Measurements from ENCODE around the gene COTL1. TPM values are rescaled to one million over a fixed set of nuclear protein-coding genes. Genes with fewer than 3 reads are reported as not detected.

Gene COTL1
- total and polyA plus RNA-seq, 9 donors, result 13.8 to 46.4 (median 29.3) TPM

- no peak for TF ChIP-seq POLR2A (IDR thresholded peaks at IDR 0.05)
- TF ChIP-seq CTCF (IDR thresholded peaks at IDR 0.05), result no peak
- TF ChIP-seq EP300 (IDR thresholded peaks at IDR 0.05), result no peak
- no peak for DNase-seq
- Histone ChIP-seq H3K27me3 (no peaks in the 10 kb centered on the region), H3K27ac (no peak overlapping the region), H3K4me1 (ENCODE audit: insufficient read depth) (peaks cover 18% of the 10 kb centered on the region), H3K4me3 (no peak overlapping the region), H3K36me3 (no peaks in the 10 kb centered on the region), H3K9me3 (no peaks in the 10 kb centered on the region)
- intact Hi-C loops (cut with DNase I), result no loop called here
- 84 to 94% (median 88%) methylated on average over 6 of the region's 6 CpGs for WGBS, 3 donors
Observed at GRCh38 chr16:84609563-84610177, 8.2 kb downstream of the COTL1 start.

GRCh38 chr16:84608282-84608681 lies 9.6 kb downstream of the COTL1 start:
- H3K4me3 ChIP-seq, result no peak overlapping the region
- 88 to 93% (median 92%) methylated on average over 6 of the region's 6 CpGs for WGBS, 3 donors
- intact Hi-C loops (cut with DNase I), result no loop called here
- no peaks in the 10 kb centered on the region for H3K27me3 ChIP-seq
- H3K9me3 ChIP-seq, result no peaks in the 10 kb centered on the region
- TF ChIP-seq EP300 (IDR thresholded peaks at IDR 0.05), result no peak
- DNase-seq, result no peak
- peaks cover 8% of the 10 kb centered on the region for H3K4me1 ChIP-seq (ENCODE audit: insufficient read depth)
- no peak overlapping the region for H3K27ac ChIP-seq
- no peaks in the 10 kb centered on the region for H3K36me3 ChIP-seq

GRCh38 chr16:84607694-84608093 lies 10.2 kb downstream of the COTL1 start:
- whole genome bisulfite sequencing, 3 donors, result 80 to 88% (median 85%) methylated on average over 7 of the region's 7 CpGs
- H3K27me3 ChIP-seq, result no peaks in the 10 kb centered on the region
- no peaks in the 10 kb centered on the region for H3K9me3 ChIP-seq
- TF ChIP-seq EP300 (IDR thresholded peaks at IDR 0.05), result no peak
- TF ChIP-seq CTCF (IDR thresholded peaks at IDR 0.05), result no peak
- TF ChIP-seq POLR2A (IDR thresholded peaks at IDR 0.05), result no peak
- H3K4me3 ChIP-seq, result no peak overlapping the region
- H3K27ac ChIP-seq, result no peak overlapping the region
- peaks cover 8% of the 10 kb centered on the region for H3K4me1 ChIP-seq (ENCODE audit: insufficient read depth)
- intact Hi-C loops (cut with DNase I), result no loop called here
- H3K36me3 ChIP-seq, result no peaks in the 10 kb centered on the region
- DNase-seq, result no peak

- 93 to 95% (median 95%) methylated on average over 13 of the region's 13 CpGs for WGBS, 3 donors
Observed at GRCh38 chr16:84607061-84607460, 10.8 kb downstream of the COTL1 start.

More at GRCh38 chr16:84607061-84607460, 10.8 kb downstream of the COTL1 start:
- TF ChIP-seq CTCF (IDR thresholded peaks at IDR 0.05), result no peak
- no peak for TF ChIP-seq EP300 (IDR thresholded peaks at IDR 0.05)
- TF ChIP-seq POLR2A (IDR thresholded peaks at IDR 0.05), result no peak
- Histone ChIP-seq H3K9me3 (no peaks in the 10 kb centered on the region), H3K36me3 (no peaks in the 10 kb centered on the region), H3K27me3 (no peaks in the 10 kb centered on the region), H3K27ac (no peak overlapping the region), H3K4me3 (no peak overlapping the region), H3K4me1 (ENCODE audit: insufficient read depth) (peaks cover 6% of the 10 kb centered on the region)
- DNase-seq, result no peak
- intact Hi-C loops (cut with DNase I), result no loop called here

Measured in ovary (tissue), 9 donors.